Neural cell (in vitro differentiated cells): ENCODE data around the gene UQCRC1. TPM values are rescaled to one million over a fixed set of nuclear protein-coding genes. Genes with fewer than 3 reads are reported as not detected.

Experiments
- H2AFZ ChIP-seq: fragments of 200-600, 300-800 bp; sonication (generic), shearing (Covaris generic); 2 replicates; pipeline ENCODE4 v1.6.0; 2014; ENCODE audit warnings: low read depth, mild to moderate bottlenecking, antibody characterized with exemption, low read length, moderate library complexity
- H3F3A ChIP-seq: fragments of 200-600 bp; shearing (Covaris generic); 2 replicates; pipeline ENCODE4 v1.6.1; 2016; ENCODE audit warnings: mild to moderate bottlenecking, moderate library complexity, mixed read lengths, antibody characterized with exemption, low read length; ENCODE audit not compliant: insufficient read depth, poor library complexity, severe bottlenecking
- H3K27ac ChIP-seq: fragments of 200-600, 300-800 bp; sonication (generic), shearing (Covaris generic); 2 replicates; pipeline ENCODE4 v1.5.1; 2014; ENCODE audit warnings: mild to moderate bottlenecking, low read length, moderate library complexity
- H3K27me3 ChIP-seq: fragments of 300-800, 200-600 bp; sonication (generic), shearing (Covaris generic); 2 replicates; pipeline ENCODE4 v1.6.0; 2014; ENCODE audit warnings: mild to moderate bottlenecking, low read depth, low read length, moderate library complexity; ENCODE audit not compliant: insufficient read depth
- H3K36me3 ChIP-seq: fragments of 300-800, 200-600 bp; sonication (generic), shearing (Covaris generic); 2 replicates; pipeline ENCODE4 v1.5.1; 2014; ENCODE audit warnings: mild to moderate bottlenecking, antibody characterized with exemption, low read length, moderate library complexity; ENCODE audit not compliant: insufficient read depth
- H3K4me2 ChIP-seq: fragments of 300-800, 200-600 bp; sonication (generic), shearing (Covaris generic); 2 replicates; pipeline ENCODE4 v1.6.0; 2014; ENCODE audit warnings: mild to moderate bottlenecking, low read length
- H3K4me3 ChIP-seq: fragments of 300-800, 200-600 bp; sonication (generic), shearing (Covaris generic); 2 replicates; pipeline ENCODE4 v1.5.1; 2014; ENCODE audit warnings: mild to moderate bottlenecking, low read length, moderate library complexity
- H3K79me2 ChIP-seq: fragments of 200-600 bp; shearing (Covaris generic); replicated peaks from 2 replicates; pipeline ENCODE4 v1.6.0; 2014; ENCODE audit warnings: mild to moderate bottlenecking, low read length, moderate library complexity; ENCODE audit not compliant: insufficient read depth
- H3K9ac ChIP-seq: fragments of 300-800, 200-600 bp; sonication (generic), shearing (Covaris generic); 2 replicates; pipeline ENCODE4 v1.6.1; 2016; ENCODE audit warnings: mild to moderate bottlenecking, low read length, mixed read lengths
- H3K9me2 ChIP-seq: fragments of 200-600 bp; shearing (Covaris generic); 2 replicates; pipeline ENCODE4 v1.6.1; 2016; ENCODE audit warnings: mild to moderate bottlenecking, low read length, mixed read lengths; ENCODE audit not compliant: insufficient read depth
- H3K9me3 ChIP-seq: fragments of 200-600, 300-800 bp; sonication (generic), shearing (Covaris generic); 2 replicates; pipeline ENCODE4 v1.6.1; 2016; ENCODE audit warnings: mild to moderate bottlenecking, mixed run types, low read length, moderate library complexity, mixed read lengths
- H4K20me1 ChIP-seq: fragments of 200-600 bp; shearing (Covaris generic); 2 replicates; pipeline ENCODE4 v1.6.1; 2016; ENCODE audit warnings: mild to moderate bottlenecking, mixed run types; ENCODE audit not compliant: insufficient read depth
- CTCF ChIP-seq: fragments of 450-650 bp; IDR thresholded peaks from 2 replicates; pipeline ENCODE4 v1.5.1; 2014; ENCODE audit warnings: antibody characterized with exemption, mild to moderate bottlenecking, moderate library complexity; ENCODE audit not compliant: poor library complexity, severe bottlenecking
- EP300 ChIP-seq: fragments of 450-650 bp; conservative IDR thresholded peaks from 2 replicates; pipeline ENCODE4 v1.6.1; 2014; ENCODE audit warnings: antibody characterized with exemption, mild to moderate bottlenecking, moderate library complexity; ENCODE audit not compliant: poor library complexity, severe bottlenecking
- EZH2 ChIP-seq: fragments of 200-600, 300-800 bp; shearing (Covaris generic), sonication (generic); IDR thresholded peaks from 2 replicates; pipeline ENCODE4 v1.6.1; 2014; ENCODE audit warnings: antibody characterized with exemption, low read length, borderline replicate concordance, mild to moderate bottlenecking; ENCODE audit not compliant: insufficient read depth, poor library complexity, severe bottlenecking
- MXI1 ChIP-seq: fragments of 450-650 bp; conservative IDR thresholded peaks from 2 replicates; pipeline ENCODE4 v1.6.1; 2014; ENCODE audit warnings: antibody characterized with exemption, mild to moderate bottlenecking; ENCODE audit not compliant: poor library complexity, severe bottlenecking
- POLR2AphosphoS5 ChIP-seq: IDR thresholded peaks from 2 replicates; pipeline ENCODE4 v1.6.1; 2012
- RAD21 ChIP-seq: fragments of 450-650 bp; conservative IDR thresholded peaks from 2 replicates; pipeline ENCODE4 v1.6.1; 2014; ENCODE audit warnings: antibody characterized with exemption, mild to moderate bottlenecking, moderate library complexity
- REST ChIP-seq: IDR thresholded peaks from 2 replicates; pipeline ENCODE4 v1.6.1; 2012; ENCODE audit warnings: borderline replicate concordance
- SMC3 ChIP-seq: fragments of 450-650 bp; conservative IDR thresholded peaks from 2 replicates; pipeline ENCODE4 v1.6.1; 2014; ENCODE audit warnings: antibody characterized with exemption, mild to moderate bottlenecking, moderate library complexity; ENCODE audit not compliant: poor library complexity
- TAF1 ChIP-seq: IDR thresholded peaks from 2 replicates; pipeline ENCODE4 v1.6.1; 2012; ENCODE audit warnings: low read depth
- polyA plus RNA-seq: library from polyadenylated mRNA; depleted of rRNA; stranded (reverse); fragments of >200 nt; gene quantifications from 2 replicates; pipeline ENCODE4 v1.2.3, GENCODE V29; 2014

The UQCRC1 gene
- polyA plus RNA-seq, 1 donor from 2014 or later: 333 TPM

GRCh38 chr3:48555231-48555948, 54.1 kb downstream of the UQCRC1 start:
- Histone ChIP-seq H3K9ac (peak overlapping the region; percentile 77), H3K9me3 (no peaks in the 10 kb centered on the region), H3K27me3 (no peaks in the 10 kb centered on the region), H3F3A (no peaks in the 10 kb centered on the region), H3K4me2 (peak overlapping the region; percentile 62), H3K79me2 (no peaks in the 10 kb centered on the region), H3K9me2 (no peaks in the 10 kb centered on the region), H3K36me3 (no peaks in the 10 kb centered on the region), H2AFZ (no peak overlapping the region), H3K27ac (no peak overlapping the region), H3K4me3 (peak overlapping the region; percentile 74), H4K20me1 (no peaks in the 10 kb centered on the region)
- TF ChIP-seq EP300 (no peak), MXI1 (no peak), CTCF (no peak), EZH2 (no peak), POLR2AphosphoS5 (no peak), REST (no peak), RAD21 (no peak), SMC3 (no peak), TAF1 (no peak)

- no peaks in the 10 kb centered on the region for H3K9me3 ChIP-seq
- H3K36me3 ChIP-seq: no peaks in the 10 kb centered on the region
- no peak overlapping the region for H2AFZ ChIP-seq
- no peaks in the 10 kb centered on the region for H3K27me3 ChIP-seq
- H3F3A ChIP-seq: no peaks in the 10 kb centered on the region
- no peaks in the 10 kb centered on the region for H4K20me1 ChIP-seq
- no peaks in the 10 kb centered on the region for H3K9me2 ChIP-seq
- TF ChIP-seq POLR2AphosphoS5 (no peak), REST (no peak), TAF1 (no peak), EP300 (no peak), EZH2 (no peak), RAD21 (no peak)
- no peaks in the 10 kb centered on the region for H3K79me2 ChIP-seq
- H3K9ac ChIP-seq: no peak overlapping the region
- no peak overlapping the region for H3K27ac ChIP-seq
- no peak overlapping the region for H3K4me3 ChIP-seq
- no peak overlapping the region for H3K4me2 ChIP-seq
Observed at GRCh38 chr3:48553886-48554845, 55.3 kb downstream of the UQCRC1 start.
